MV-4-11 (cell line): ENCODE results near the gene ZDBF2.
"Not testable (repeated sequence)": the region's sequence is repeated elsewhere in the genome, so short reads cannot be mapped to it uniquely, and the experiment has no call there.

Experiments used
- DNase-seq: peaks from one replicate; lab custom pipeline; 2025; lab: John Stamatoyannopoulos, UW

Gene ZDBF2

GRCh38 chr2:206274434-206275311 lies at the start of gene ZDBF2:
Gene ZDBF2, plus strand, starts transcription at chr2:206274663. Its CDS starts 7,187 bp downstream, at chr2:206281850.
- DNase-seq = no peak

GRCh38 chr2:206225435-206226232 lies 48.8 kb upstream of the ZDBF2 start:
- no peak for DNase-seq

GRCh38 chr2:206228636-206229035 lies 45.8 kb upstream of the ZDBF2 start:
- DNase-seq = not testable (repeated sequence)

DNA sequence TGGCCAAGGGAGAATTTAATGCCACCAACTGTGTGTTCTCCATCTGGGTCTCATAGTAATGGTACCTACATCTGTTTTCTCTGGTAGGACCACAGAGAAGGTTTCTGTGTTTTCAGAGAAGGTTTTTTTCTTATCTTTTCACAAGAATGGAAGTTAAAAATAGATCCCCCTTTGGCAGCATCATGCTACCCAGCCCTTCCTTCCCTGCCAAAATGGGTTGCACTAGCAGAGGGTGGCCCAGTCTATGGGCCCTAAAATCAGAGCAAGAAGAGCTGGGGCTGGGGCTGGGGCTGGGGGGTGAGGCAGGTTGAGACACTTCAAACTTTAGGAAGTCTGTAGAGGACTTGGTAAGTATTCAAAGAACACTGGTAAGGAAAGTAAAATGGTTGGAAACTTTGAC lies 44.8 kb upstream of the ZDBF2 start:
- no peak for DNase-seq

GRCh38 chr2:206230060-206230762 lies 44.3 kb upstream of the ZDBF2 start:
- DNase-seq = no peak

GRCh38 chr2:206231669-206232286 lies 42.7 kb upstream of the ZDBF2 start:
- DNase-seq = no peak

GRCh38 chr2:206232287-206233035 lies 42.0 kb upstream of the ZDBF2 start:
- no peak for DNase-seq

- no peak for DNase-seq
Measured at GRCh38 chr2:206239157-206239556, 35.3 kb upstream of the ZDBF2 start.

GRCh38 chr2:206240327-206240726 lies 34.1 kb upstream of the ZDBF2 start:
- no peak for DNase-seq

GRCh38 chr2:206241736-206242135 lies 32.7 kb upstream of the ZDBF2 start:
- no peak for DNase-seq

- DNase-seq = peak; percentile 26
Measured at GRCh38 chr2:206245265-206245672, 29.2 kb upstream of the ZDBF2 start.

DNA sequence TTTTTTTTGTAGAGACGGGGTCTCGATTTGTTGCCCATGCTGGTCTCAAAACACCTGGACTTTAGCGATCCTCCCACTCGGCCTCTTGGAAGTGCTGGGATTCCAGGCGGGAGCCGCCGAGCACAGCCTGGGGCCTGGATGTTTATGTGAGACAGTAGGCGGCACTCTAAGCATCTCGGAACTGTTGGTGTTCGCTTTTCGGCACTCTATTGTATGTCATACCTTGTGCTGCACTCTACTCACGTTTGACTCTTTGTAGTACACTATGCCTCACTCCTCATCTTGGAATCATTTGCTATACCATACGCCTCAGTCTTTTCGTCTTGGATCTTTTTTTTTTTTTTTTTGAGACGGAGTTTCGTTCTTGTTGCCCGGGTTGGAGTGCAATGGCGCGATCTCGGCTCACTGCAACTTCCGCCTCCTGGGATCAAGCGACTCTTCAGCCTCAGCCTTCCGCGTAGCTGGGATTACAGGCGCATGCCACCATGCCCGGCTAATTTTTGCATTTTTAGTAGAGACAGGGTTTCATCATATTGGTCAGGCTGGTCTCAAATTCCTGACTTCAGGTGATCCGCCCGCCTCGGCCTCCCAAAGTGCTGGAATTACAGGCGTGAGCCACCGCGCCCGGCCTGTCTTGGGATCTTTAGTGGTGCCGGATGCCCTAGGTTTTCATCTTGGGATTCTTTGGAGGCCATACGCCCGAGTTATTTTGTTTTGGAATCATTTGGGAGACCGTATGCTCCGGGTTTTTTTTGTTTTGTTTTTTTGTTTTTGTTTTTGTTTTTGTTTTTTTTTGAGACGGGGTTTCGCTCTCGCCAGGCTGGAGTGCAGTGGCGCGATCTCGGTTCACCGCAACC lies 24.2 kb upstream of the ZDBF2 start:
- peak; percentile 21 for DNase-seq

- no peak for DNase-seq
Measured at GRCh38 chr2:206253125-206253776, 21.2 kb upstream of the ZDBF2 start.

GRCh38 chr2:206253777-206254166 lies 20.7 kb upstream of the ZDBF2 start:
- DNase-seq = no peak

DNA sequence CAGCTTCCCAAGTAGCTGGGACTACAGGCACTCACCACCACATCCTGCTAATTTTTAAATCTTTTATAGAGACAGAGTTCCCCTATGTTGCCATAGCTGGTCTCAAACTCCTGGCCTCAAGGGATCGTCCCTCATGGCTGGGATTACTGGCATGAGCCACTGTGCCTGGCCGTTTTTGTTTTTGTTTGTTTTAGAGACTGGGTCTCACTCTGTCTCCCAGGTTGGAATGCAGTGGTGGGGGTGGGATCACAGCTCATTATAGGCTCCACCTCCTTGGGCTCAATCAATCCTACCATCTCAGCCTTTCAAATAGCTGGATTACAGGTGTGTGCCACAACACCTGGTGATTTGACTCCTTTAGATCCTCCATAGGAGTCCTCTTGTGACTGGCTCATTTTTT lies 19.5 kb upstream of the ZDBF2 start:
- DNase-seq = no peak

GRCh38 chr2:206256706-206257205 lies 17.7 kb upstream of the ZDBF2 start:
- no peak for DNase-seq

- no peak for DNase-seq
Measured at GRCh38 chr2:206257350-206257749, 17.1 kb upstream of the ZDBF2 start.

DNA sequence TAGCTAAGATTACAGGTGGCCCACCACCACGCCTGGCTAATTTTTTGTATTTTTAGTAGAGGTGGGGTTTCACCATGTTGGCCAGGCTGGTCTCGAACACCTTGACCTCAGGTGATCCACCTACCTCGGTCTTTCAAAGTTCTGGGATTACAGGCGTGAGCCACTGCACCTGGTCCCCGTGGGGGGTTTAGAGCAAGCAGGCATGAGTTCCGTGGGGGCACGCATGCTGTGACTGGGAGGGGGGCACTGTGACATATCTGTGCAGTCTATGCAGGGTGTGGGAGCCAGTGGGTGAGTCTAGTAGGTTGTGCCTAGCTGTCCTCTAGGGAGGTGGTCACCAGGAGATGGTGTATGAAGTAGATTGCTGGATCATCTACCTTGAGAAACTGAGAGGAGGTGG lies 16.6 kb upstream of the ZDBF2 start:
- DNase-seq = no peak

GRCh38 chr2:206258615-206259014 lies 15.8 kb upstream of the ZDBF2 start:
- not testable (repeated sequence) for DNase-seq
